Mucosa of descending colon (tissue), 3 donors: Measurements from ENCODE around the gene CCDC57. TPM values are rescaled to one million over a fixed set of nuclear protein-coding genes. Genes with fewer than 3 reads are reported as not detected.

Source experiments
- ATAC-seq: fragments of 200-7000 bp; cut with Tn5 transposase; one replicate; pipeline ENCODE4 v1.9.1; 2020; ENCODE audit warnings: mild to moderate bottlenecking, moderate library complexity
- DNase-seq, 3 donors: peaks; one replicate each; pipeline ENCODE4 v3.0.0-alpha.2; 2020
- H3K36me3 ChIP-seq: fragments of 200-600 bp; one replicate; pipeline ENCODE4 v1.8.0; 2021; ENCODE audit warnings: low read depth, mild to moderate bottlenecking
- H3K4me1 ChIP-seq: fragments of 200-600 bp; one replicate; pipeline ENCODE4 v1.8.0; 2021; ENCODE audit warnings: low read depth, mild to moderate bottlenecking
- H3K4me3 ChIP-seq: fragments of 200-600 bp; one replicate; pipeline ENCODE4 v1.8.0; 2021; ENCODE audit warnings: mild to moderate bottlenecking
- H3K9me3 ChIP-seq: fragments of 200-600 bp; one replicate; pipeline ENCODE4 v1.8.0; 2021; ENCODE audit warnings: mild to moderate bottlenecking
- intact Hi-C, 2 donors: fragments of 100-400 bp; cut with DNase I in 1 of 2; cut with micrococcal nuclease in 1 of 2; formaldehyde crosslinking; loops; one replicate each; pipeline versions ENCODE4 v1.11.0 to v1.11.1; 2022; cut with DNase I, micrococcal nuclease
- total RNA-seq, 3 donors: library from RNA; stranded (reverse); fragmentation: NEBNext Ultra II Directional in 2 of 3; extraction: Animal tissue kit (Norgen Biotek cat#: 25700) in 2 of 3; gene quantifications; one replicate each; pipeline versions ENCODE4 v1.2.1 to v1.2.4, GENCODE V29; 2021 to 2023
- TF ChIP-seq, protein P1 (sequence below): fragments of 200-600 bp; IDR thresholded peaks from one replicate; pipeline ENCODE4 v1.8.0; 2022; ENCODE audit warnings: antibody characterized with exemption, mild to moderate bottlenecking
- donor health status: DM: no; HTN: no; CAD: no; lungs with moderate emphysema.
- donor health status: DM: no; HTN: no; CAD: no.
- donor health status: DM: no; HTN: yes; CAD: no.

CCDC57 gene
- total RNA-seq, 3 donors from 2014 or later = 41.3 to 46.3 (median 45.4) TPM

DNA sequence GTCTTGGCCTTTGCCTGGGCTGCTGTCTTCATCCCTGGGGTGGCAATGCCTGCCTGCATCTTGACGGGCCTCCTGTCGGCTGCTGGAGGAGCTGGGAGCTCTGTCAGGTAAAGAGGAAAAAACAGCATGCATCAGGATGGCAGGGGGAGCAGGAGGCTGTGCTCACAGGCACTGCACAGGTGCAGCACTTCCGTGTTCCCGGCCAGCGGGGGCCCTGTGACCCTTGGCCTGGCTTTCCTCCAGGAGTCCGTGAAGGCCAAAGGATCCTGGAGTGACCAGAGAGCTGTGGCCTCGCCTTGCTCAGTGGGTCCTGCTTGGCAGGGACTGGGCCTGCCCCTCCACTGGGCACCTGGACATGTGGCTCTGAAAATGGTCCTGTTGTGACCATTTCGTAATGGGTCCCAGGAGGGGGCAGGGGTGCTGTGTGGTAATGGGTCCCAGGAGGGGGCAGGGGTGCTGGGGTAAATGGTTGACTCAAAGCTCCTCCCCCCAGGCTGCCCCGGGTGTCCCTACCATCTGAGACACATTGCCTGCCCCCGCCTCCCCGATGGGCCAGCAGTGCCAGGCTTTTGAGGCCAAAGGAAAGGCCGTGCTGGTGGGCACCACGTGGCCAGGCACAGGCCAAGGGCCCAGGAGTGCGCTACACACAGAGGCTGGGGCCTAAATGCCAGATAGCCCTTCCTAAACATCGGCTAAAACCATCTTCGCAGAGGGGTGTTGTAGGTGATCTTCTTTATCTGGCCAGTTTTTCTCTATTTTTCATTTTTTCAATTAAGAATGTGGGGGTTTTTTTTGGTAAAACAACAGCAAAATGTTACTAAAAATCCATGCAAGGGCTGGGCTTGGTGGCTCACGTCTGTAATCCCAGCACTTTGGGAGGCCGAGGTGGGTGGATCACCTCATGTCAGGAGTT lies 110.6 kb downstream of the CCDC57 start:
- H3K9me3 ChIP-seq = no peaks in the 10 kb centered on the region
- intact Hi-C loops = no loop called here
- no peaks in the 10 kb centered on the region for H3K36me3 ChIP-seq
- H3K4me1 ChIP-seq = peaks cover 46% of the 10 kb centered on the region
- peak in 2 of 3 donors; percentile 45 to 65 for DNase-seq
- no peak for ATAC-seq
- no peak overlapping the region for H3K4me3 ChIP-seq
- TF ChIP-seq, protein P1, sequence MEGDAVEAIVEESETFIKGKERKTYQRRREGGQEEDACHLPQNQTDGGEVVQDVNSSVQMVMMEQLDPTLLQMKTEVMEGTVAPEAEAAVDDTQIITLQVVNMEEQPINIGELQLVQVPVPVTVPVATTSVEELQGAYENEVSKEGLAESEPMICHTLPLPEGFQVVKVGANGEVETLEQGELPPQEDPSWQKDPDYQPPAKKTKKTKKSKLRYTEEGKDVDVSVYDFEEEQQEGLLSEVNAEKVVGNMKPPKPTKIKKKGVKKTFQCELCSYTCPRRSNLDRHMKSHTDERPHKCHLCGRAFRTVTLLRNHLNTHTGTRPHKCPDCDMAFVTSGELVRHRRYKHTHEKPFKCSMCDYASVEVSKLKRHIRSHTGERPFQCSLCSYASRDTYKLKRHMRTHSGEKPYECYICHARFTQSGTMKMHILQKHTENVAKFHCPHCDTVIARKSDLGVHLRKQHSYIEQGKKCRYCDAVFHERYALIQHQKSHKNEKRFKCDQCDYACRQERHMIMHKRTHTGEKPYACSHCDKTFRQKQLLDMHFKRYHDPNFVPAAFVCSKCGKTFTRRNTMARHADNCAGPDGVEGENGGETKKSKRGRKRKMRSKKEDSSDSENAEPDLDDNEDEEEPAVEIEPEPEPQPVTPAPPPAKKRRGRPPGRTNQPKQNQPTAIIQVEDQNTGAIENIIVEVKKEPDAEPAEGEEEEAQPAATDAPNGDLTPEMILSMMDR = no peak

- H3K4me1 ChIP-seq = peaks cover 46% of the 10 kb centered on the region
- ATAC-seq (no peak), DNase-seq (peak in 1 of 3 donors; percentile 49)
- TF ChIP-seq, protein P1 = no peak
- H3K36me3 ChIP-seq = no peaks in the 10 kb centered on the region
- no peak overlapping the region for H3K4me3 ChIP-seq
- H3K9me3 ChIP-seq = no peaks in the 10 kb centered on the region
- intact Hi-C loops = no loop called here
Observed at GRCh38 chr17:82101301-82101715, 111.3 kb downstream of the CCDC57 start.

DNA sequence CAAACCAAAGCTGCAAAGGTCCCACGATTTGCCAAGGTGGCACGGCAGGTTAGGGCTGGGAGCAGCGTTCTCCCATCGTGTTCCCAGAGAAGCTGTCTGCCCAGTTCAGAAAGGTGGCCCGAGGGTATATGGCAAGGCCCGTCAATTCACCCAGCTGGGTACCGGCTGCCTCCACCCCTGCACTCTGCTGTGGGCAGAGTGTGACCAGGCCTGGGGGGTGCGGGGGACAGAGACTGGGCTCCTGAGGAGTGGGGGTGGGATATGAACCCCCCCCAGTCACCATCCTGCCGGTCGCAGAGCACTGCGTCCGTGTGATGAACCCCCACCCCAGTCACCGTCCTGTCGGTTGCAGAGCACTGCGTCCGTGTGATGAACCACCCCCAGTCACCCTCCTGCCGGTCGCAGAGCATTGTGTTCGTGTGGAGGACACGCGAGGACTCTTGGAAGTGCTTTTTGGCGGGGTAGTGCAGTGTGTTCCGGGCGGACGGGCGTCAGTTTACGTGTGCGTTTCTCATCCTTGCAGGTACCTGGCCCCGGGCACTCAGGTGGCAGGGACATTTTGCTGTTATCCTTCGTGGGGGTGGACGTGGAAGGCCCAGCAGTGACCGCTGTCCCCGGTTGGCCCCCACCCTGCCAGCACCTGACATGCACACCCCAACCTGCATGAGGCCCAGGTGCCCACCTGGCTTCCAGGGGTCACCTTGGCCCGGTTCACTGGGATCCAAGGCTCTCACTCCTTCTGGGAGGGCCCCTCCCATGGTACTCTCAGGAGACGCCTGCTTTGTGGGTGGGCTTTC lies 111.9 kb downstream of the CCDC57 start:
- TF ChIP-seq, protein P1 = no peak
- ATAC-seq = no peak
- no peaks in the 10 kb centered on the region for H3K36me3 ChIP-seq
- peak in 2 of 3 donors; percentile 39 to 58 for DNase-seq
- H3K9me3 ChIP-seq = no peaks in the 10 kb centered on the region
- no peak overlapping the region for H3K4me3 ChIP-seq
- H3K4me1 ChIP-seq = peaks cover 41% of the 10 kb centered on the region
- intact Hi-C loops = no loop called here

- peak; percentile 8 for ATAC-seq
- Histone ChIP-seq H3K36me3 (no peaks in the 10 kb centered on the region), H3K4me1 (peaks cover 39% of the 10 kb centered on the region), H3K4me3 (peak overlapping the region; percentile 27), H3K9me3 (no peaks in the 10 kb centered on the region)
- TF ChIP-seq, protein P1 = no peak
- intact Hi-C loops = no loop called here
- peak in 2 of 3 donors; percentile 36 to 76 for DNase-seq
Observed at GRCh38 chr17:82098939-82099763, 113.5 kb downstream of the CCDC57 start.
